Stomach (tissue), 9 donors: Measurements from ENCODE around the gene JADE1. TPM values are rescaled to one million over a fixed set of nuclear protein-coding genes. Genes with fewer than 3 reads are reported as not detected.

Experiments
- DNase-seq, 2 donors: peaks; one replicate each; pipeline versions ENCODE4 v3.0.0 to v3.0.0-alpha.2; 2013 to 2019
- H3K27ac ChIP-seq, 5 donors: fragments of 200-600 bp in 4 of 5; sonication (generic) in 4 of 5; one replicate each; pipeline ENCODE4 v1.5.1; 2013 to 2019; ENCODE audit warnings: mild to moderate bottlenecking in 1 of 5, moderate library complexity in 1 of 5
- H3K27me3 ChIP-seq, 3 donors: fragments of 200-600 bp; sonication (generic); one replicate each; pipeline ENCODE4 v1.5.1; 2017 to 2019; ENCODE audit warnings: mixed run types in 1 of 3
- H3K36me3 ChIP-seq, 4 donors: fragments of 200-600 bp; sonication (generic); 1 replicate in 3 of 4; 2 replicates in 1 of 4; pipeline ENCODE4 v1.5.1; 2016 to 2019
- H3K4me1 ChIP-seq, 4 donors: fragments of 200-600 bp; sonication (generic); one replicate each; pipeline ENCODE4 v1.5.1; 2016 to 2019
- H3K4me3 ChIP-seq, 4 donors: fragments of 200-600 bp; sonication (generic) in 3 of 4; one replicate each; pipeline ENCODE4 v1.5.1; 2016 to 2019; ENCODE audit warnings: mild to moderate bottlenecking in 1 of 4
- H3K9me3 ChIP-seq, 4 donors: fragments of 200-600 bp; sonication (generic); one replicate each; pipeline ENCODE4 v1.5.1; 2016 to 2019
- CTCF ChIP-seq, 7 experiments: fragments of 450-650 bp in 4 of 7; fragments of 200-600 bp in 3 of 7; sonication (generic) in 3 of 7; IDR thresholded peaks; one replicate each; pipeline ENCODE4 v1.5.1; 2016 to 2019; ENCODE audit warnings: antibody characterized with exemption in 7 of 7, control low read depth in 2 of 7, mild to moderate bottlenecking in 1 of 7
- EP300 ChIP-seq: sonication (generic); formaldehyde crosslinking; IDR thresholded peaks from one replicate; pipeline ENCODE4 v1.6.1; 2017; ENCODE audit warnings: antibody characterized with exemption
- POLR2A ChIP-seq, 4 donors: fragments of 450-650 bp; IDR thresholded peaks; one replicate each; pipeline ENCODE4 v1.6.1; 2016; ENCODE audit warnings: antibody characterized with exemption in 4 of 4, control low read depth in 2 of 4, mild to moderate bottlenecking in 1 of 4, moderate library complexity in 1 of 4
- POLR2AphosphoS5 ChIP-seq, 3 donors: sonication (generic); formaldehyde crosslinking; IDR thresholded peaks; one replicate each; pipeline ENCODE4 v1.6.1; 2016; ENCODE audit warnings: antibody characterized with exemption in 3 of 3
- WGBS, 5 donors: extraction: QIAGEN DNeasy Blood & Tissue Kit in 3 of 5; methylation state at CpG; one replicate each; pipeline versions ENCODE4 v1.1.5 to v1.1.7; 2013 to 2018; 5-methylcytosine and 5-hydroxymethylcytosine counted together
- intact Hi-C: fragments of 100-400 bp; cut with DNase I; formaldehyde crosslinking; loops from one replicate; pipeline ENCODE4 v1.15.1; 2023; ENCODE audit warnings: low total_unique reads
- polyA plus RNA-seq, 3 donors: library from polyadenylated mRNA; stranded (reverse); fragments of 200-250 nt; gene quantifications; one replicate each; pipeline ENCODE4 v1.2.3, GENCODE V29; 2013
- total RNA-seq, 5 donors: library from RNA; depleted of rRNA; stranded (reverse); fragments of >200 nt; gene quantifications; one replicate each; pipeline versions ENCODE4 v1.1.0 to v1.2.3, GENCODE V29; 2014 to 2016
- donor health status: healthy with polysubstance abuse.
- donor health status: Bipolar disorder and iron deficiency.
- donor health status: healthy.

JADE1 gene
- total and polyA plus RNA-seq, 8 donors: 11.2 to 57.2 (median 22.0) TPM

GRCh38 chr4:128866691-128867090 lies 57.2 kb downstream of the JADE1 start:
- no peaks in the 10 kb centered on the region for H3K9me3 ChIP-seq
- H3K27me3 ChIP-seq: no peaks in the 10 kb centered on the region
- WGBS, 5 donors: 44 to 74% (median 54%) methylated on average over 1 of the region's 1 CpG
- intact Hi-C loops: loop anchor here (10.0 kb wide), 2 partner anchors 312 to 412 kb away; no protein-coding TSS in a partner anchor
- no peak overlapping the region for H3K4me3 ChIP-seq
- peaks cover 9 to 20% (median 14%) of the 10 kb centered on the region in 4 donors for H3K4me1 ChIP-seq
- no peak for DNase-seq
- peaks cover 43 to 97% (median 88%) of the 10 kb centered on the region in 4 donors for H3K36me3 ChIP-seq
- TF ChIP-seq EP300 (no peak), CTCF (IDR thresholded peaks at IDR 0.05) (no peak)
- no peak overlapping the region for H3K27ac ChIP-seq

- Histone ChIP-seq H3K27ac (no peak overlapping the region), H3K27me3 (no peaks in the 10 kb centered on the region), H3K4me1 (no peaks in the 10 kb centered on the region), H3K9me3 (no peaks in the 10 kb centered on the region), H3K4me3 (no peak overlapping the region), H3K36me3 (peaks cover 41 to 96% (median 89%) of the 10 kb centered on the region in 4 donors)
- intact Hi-C loops: loop anchor here (10.0 kb wide), 2 partner anchors 314 to 414 kb away; no protein-coding TSS in a partner anchor
- 92 to 97% (median 93%) methylated on average over 3 of the region's 3 CpGs for WGBS, 5 donors
- DNase-seq: no peak
- TF ChIP-seq POLR2A (IDR thresholded peaks at IDR 0.05) (no peak), CTCF (IDR thresholded peaks at IDR 0.05) (no peak), EP300 (no peak), POLR2AphosphoS5 (IDR thresholded peaks at IDR 0.05) (no peak)
Observed at GRCh38 chr4:128868758-128869157, 59.3 kb downstream of the JADE1 start.

DNA sequence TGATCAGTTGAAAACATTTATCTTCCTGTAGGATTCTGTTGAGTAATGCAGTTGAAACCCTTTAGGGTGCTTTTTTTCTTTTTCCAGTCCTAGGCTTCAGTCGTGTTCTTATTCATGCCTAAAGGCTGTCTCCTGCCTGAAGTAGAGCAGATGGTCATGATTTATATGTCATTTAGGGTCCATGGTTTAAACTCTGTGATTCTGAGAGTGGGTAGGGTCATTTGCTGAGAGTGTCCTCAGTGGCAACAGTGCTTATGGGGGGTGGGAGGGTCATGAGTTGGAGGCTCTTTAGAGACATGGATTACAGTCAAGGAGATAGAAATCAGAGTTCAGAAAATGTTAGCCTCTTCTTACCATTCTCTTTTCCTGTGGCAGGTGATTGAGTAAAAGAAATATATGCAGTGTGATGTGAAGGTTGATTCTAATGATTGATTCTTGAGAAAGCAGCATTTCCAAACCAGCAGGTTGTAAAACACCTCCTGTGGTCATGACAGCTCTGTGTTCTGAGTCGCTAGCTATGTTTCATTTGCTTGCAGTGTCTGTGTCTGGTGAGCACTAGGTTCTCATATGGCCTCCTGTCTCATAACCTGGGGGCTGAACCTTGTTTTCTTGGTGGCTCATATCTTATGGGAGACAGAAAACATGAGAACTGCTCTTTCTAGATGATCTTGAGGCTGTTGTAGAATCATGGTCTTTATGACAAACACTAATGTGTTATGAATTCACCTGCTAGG lies 60.4 kb downstream of the JADE1 start:
- no peak overlapping the region for H3K4me3 ChIP-seq
- TF ChIP-seq POLR2AphosphoS5 (IDR thresholded peaks at IDR 0.05) (no peak), EP300 (no peak), CTCF (IDR thresholded peaks at IDR 0.05) (no peak), POLR2A (IDR thresholded peaks at IDR 0.05) (no peak)
- intact Hi-C loops: loop anchor here (10.0 kb wide), 2 partner anchors 315 to 415 kb away; no protein-coding TSS in a partner anchor
- no peak for DNase-seq
- peaks cover 38 to 92% (median 86%) of the 10 kb centered on the region in 4 donors for H3K36me3 ChIP-seq
- WGBS, 5 donors: 70 to 95% (median 90%) methylated on average over 2 of the region's 2 CpGs
- H3K9me3 ChIP-seq: no peaks in the 10 kb centered on the region
- H3K27me3 ChIP-seq: no peaks in the 10 kb centered on the region
- H3K27ac ChIP-seq: no peak overlapping the region
- no peaks in the 10 kb centered on the region for H3K4me1 ChIP-seq

GRCh38 chr4:128871948-128872347 lies 62.4 kb downstream of the JADE1 start:
- WGBS, 5 donors: 89 to 92% (median 89%) methylated on average over 9 of the region's 9 CpGs
- TF ChIP-seq EP300 (no peak), POLR2AphosphoS5 (IDR thresholded peaks at IDR 0.05) (peak in 1 of 3 donors; percentile 13), POLR2A (IDR thresholded peaks at IDR 0.05) (no peak)
- Histone ChIP-seq H3K4me1 (no peaks in the 10 kb centered on the region), H3K27ac (no peak overlapping the region), H3K4me3 (no peak overlapping the region), H3K36me3 (peaks cover 30 to 85% (median 79%) of the 10 kb centered on the region in 4 donors), H3K9me3 (no peaks in the 10 kb centered on the region), H3K27me3 (no peaks in the 10 kb centered on the region)
- DNase-seq: no peak
- intact Hi-C loops: no loop called here

- H3K4me1 ChIP-seq: no peaks in the 10 kb centered on the region
- intact Hi-C loops: no loop called here
- H3K36me3 ChIP-seq: peaks cover 17 to 43% (median 37%) of the 10 kb centered on the region in 4 donors
- no peaks in the 10 kb centered on the region for H3K27me3 ChIP-seq
- H3K4me3 ChIP-seq: no peak overlapping the region
- H3K9me3 ChIP-seq: no peaks in the 10 kb centered on the region
- DNase-seq: no peak
- no peak overlapping the region for H3K27ac ChIP-seq
- WGBS, 5 donors: 93 to 97% (median 94%) methylated on average over 2 of the region's 2 CpGs
- TF ChIP-seq POLR2A (IDR thresholded peaks at IDR 0.05) (no peak), CTCF (IDR thresholded peaks at IDR 0.05) (no peak), EP300 (no peak), POLR2AphosphoS5 (IDR thresholded peaks at IDR 0.05) (no peak)
Observed at GRCh38 chr4:128876200-128876599, 66.7 kb downstream of the JADE1 start.
